Measurements from ENCODE around the gene AZIN2. TPM values are rescaled to one million over a fixed set of nuclear protein-coding genes. Genes with fewer than 3 reads are reported as not detected.

The AZIN2 gene
- total and polyA plus RNA-seq, 9 donors: 4.1 to 15.7 (median 9.4) TPM

- 12 to 19% (median 15%) methylated on average over 23 to 25 of the region's 25 CpGs for WGBS, 3 donors
Observed at GRCh38 chr1:33161061-33161681, 80.2 kb downstream of the AZIN2 start.

GRCh38 chr1:33162141-33162540 is 81.2 kb downstream of the AZIN2 start:
- Histone ChIP-seq H3K27ac (no peak overlapping the region), H3K4me3 (no peak overlapping the region), H3K36me3 (no peaks in the 10 kb centered on the region), H3K9me3 (no peaks in the 10 kb centered on the region), H3K4me1 (ENCODE audit: insufficient read depth) (peaks cover 3% of the 10 kb centered on the region), H3K27me3 (no peaks in the 10 kb centered on the region)
- WGBS, 3 donors: 94 to 98% (median 95%) methylated on average over 2 of the region's 2 CpGs
- intact Hi-C loops (cut with DNase I): no loop called here
- TF ChIP-seq EP300 (IDR thresholded peaks at IDR 0.05): no peak
- no peak for TF ChIP-seq POLR2A (IDR thresholded peaks at IDR 0.05)
- TF ChIP-seq CTCF (IDR thresholded peaks at IDR 0.05): no peak
- no peak for DNase-seq

More at GRCh38 chr1:33161061-33161681, 80.2 kb downstream of the AZIN2 start:
- H3K36me3 ChIP-seq: no peaks in the 10 kb centered on the region
- TF ChIP-seq EP300 (IDR thresholded peaks at IDR 0.05): no peak
- no peak for TF ChIP-seq CTCF (IDR thresholded peaks at IDR 0.05)
- TF ChIP-seq POLR2A (IDR thresholded peaks at IDR 0.05): no peak
- no peaks in the 10 kb centered on the region for H3K27me3 ChIP-seq
- H3K4me3 ChIP-seq: no peak overlapping the region
- peak; percentile 73 to 92 (median 83) for DNase-seq
- peaks cover 6% of the 10 kb centered on the region for H3K4me1 ChIP-seq (ENCODE audit: insufficient read depth)
- H3K27ac ChIP-seq: peak overlapping the region in 1 of 2 donors; percentile 21
- intact Hi-C loops (cut with DNase I): no loop called here
- no peaks in the 10 kb centered on the region for H3K9me3 ChIP-seq

GRCh38 chr1:33163621-33164519 is 82.9 kb downstream of the AZIN2 start:
- no peak for DNase-seq
- H3K27ac ChIP-seq: no peak overlapping the region
- no peaks in the 10 kb centered on the region for H3K27me3 ChIP-seq
- intact Hi-C loops (cut with DNase I): no loop called here
- H3K9me3 ChIP-seq: no peaks in the 10 kb centered on the region
- no peak overlapping the region for H3K4me3 ChIP-seq
- no peaks in the 10 kb centered on the region for H3K36me3 ChIP-seq
- peaks cover 3% of the 10 kb centered on the region for H3K4me1 ChIP-seq (ENCODE audit: insufficient read depth)
- WGBS, 3 donors: 54 to 66% (median 64%) methylated on average over 14 of the region's 14 CpGs
- TF ChIP-seq EP300 (IDR thresholded peaks at IDR 0.05) (no peak), CTCF (IDR thresholded peaks at IDR 0.05) (no peak), POLR2A (IDR thresholded peaks at IDR 0.05) (no peak)

- intact Hi-C loops (cut with DNase I): no loop called here
- H3K4me3 ChIP-seq: no peak overlapping the region
- 78 to 85% (median 84%) methylated on average over 21 of the region's 21 CpGs for WGBS, 3 donors
- no peaks in the 10 kb centered on the region for H3K27me3 ChIP-seq
- no peaks in the 10 kb centered on the region for H3K36me3 ChIP-seq
- H3K4me1 ChIP-seq (ENCODE audit: insufficient read depth): peaks cover 3% of the 10 kb centered on the region
- no peak overlapping the region for H3K27ac ChIP-seq
- DNase-seq: no peak
- TF ChIP-seq EP300 (IDR thresholded peaks at IDR 0.05): no peak
- no peak for TF ChIP-seq CTCF (IDR thresholded peaks at IDR 0.05)
- TF ChIP-seq POLR2A (IDR thresholded peaks at IDR 0.05): no peak
- H3K9me3 ChIP-seq: no peaks in the 10 kb centered on the region
Observed at GRCh38 chr1:33165209-33165608, 84.3 kb downstream of the AZIN2 start.

All from ovary (tissue), 9 donors.